G401 (cell line): Measurements from ENCODE around the gene UBE2F. TPM values are rescaled to one million over a fixed set of nuclear protein-coding genes. Genes with fewer than 3 reads are reported as not detected.
"Not testable (repeated sequence)": the region's sequence is repeated elsewhere in the genome, so short reads cannot be mapped to it uniquely, and the experiment has no call there.

ENCODE experiments used
- DNase-seq: peaks from one replicate; pipeline ENCODE4 v3.0.0-alpha.2; 2015; ENCODE audit warnings: low spot score
- in situ Hi-C: cut with HindIII; loops from 2 replicates; pipeline ENCODE4 v1.10.0; 2016; ENCODE audit warnings: low sequenced_read_pairs, mixed read lengths
- total RNA-seq: library from RNA; depleted of rRNA; stranded (reverse); fragments of >200 nt; shearing (Covaris generic); gene quantifications from 2 replicates; pipeline ENCODE4 v1.2.3, GENCODE V29; 2014

UBE2F gene
- total RNA-seq, 1 experiment from 2014 or later = 86.4 TPM

GRCh38 chr2:238063414-238064189 lies 96.8 kb downstream of the UBE2F start:
- DNase-seq = no peak
- in situ Hi-C loops = no loop called here

DNA sequence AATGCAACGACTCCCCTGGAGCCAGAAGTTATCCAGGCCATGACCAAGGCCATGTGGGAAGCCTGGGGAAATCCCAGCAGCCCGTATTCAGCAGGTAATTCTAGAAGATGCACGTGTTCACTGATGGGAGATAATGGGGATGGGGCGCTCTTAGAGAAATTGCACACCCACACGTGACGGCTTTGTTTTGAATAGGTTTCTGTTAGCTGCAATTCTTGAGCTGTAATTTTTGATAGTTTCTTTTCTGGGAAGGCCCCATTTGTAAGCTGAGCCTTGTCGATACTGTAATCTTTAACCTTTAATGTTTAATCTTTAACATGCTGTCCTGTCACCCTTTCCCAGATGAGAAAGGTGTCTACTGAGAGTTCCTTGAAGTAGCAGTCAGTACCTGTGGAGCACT lies 97.6 kb downstream of the UBE2F start:
- in situ Hi-C loops = no loop called here

DNA sequence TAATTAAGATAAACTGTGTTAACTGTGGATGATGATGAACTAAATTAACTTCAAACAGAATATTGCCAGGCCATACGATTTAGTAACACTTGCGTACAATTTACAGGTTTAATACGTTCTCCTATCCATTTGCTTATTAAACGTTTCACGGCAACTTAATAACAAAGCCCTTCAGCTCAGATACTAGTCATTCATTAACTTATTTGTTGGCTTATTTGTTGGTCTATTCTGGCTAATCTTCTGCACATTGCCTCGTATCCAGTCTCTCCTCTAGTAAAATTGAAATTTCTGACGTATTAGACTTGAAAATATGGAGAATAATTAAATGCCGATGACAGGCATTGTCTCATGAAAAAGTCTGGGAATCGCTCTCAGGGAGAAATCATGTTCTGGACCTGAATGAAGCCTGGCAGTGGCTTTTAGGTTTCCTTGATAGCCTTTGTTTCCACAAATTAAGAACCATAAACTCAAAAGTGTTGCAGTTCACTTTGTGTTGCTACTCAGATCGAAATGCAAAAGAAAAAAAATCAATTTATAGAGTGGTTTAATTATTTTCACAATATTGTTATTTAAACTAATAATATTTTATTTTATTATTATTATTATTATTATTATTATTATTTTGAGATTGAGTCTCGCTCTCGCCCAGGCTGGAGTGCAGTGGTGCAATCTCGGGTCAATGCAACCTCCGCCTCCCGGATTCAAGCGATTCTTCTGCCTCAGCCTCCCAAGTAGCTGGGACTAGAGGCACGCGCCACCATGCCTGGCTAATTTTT lies 98.4 kb downstream of the UBE2F start:
- no peak for DNase-seq
- in situ Hi-C loops = no loop called here

More for the DNA sequence above, 97.6 kb downstream of the UBE2F start:
- DNase-seq = no peak

GRCh38 chr2:238066218-238066617 lies 99.4 kb downstream of the UBE2F start:
- DNase-seq = no peak
- in situ Hi-C loops = no loop called here

DNA sequence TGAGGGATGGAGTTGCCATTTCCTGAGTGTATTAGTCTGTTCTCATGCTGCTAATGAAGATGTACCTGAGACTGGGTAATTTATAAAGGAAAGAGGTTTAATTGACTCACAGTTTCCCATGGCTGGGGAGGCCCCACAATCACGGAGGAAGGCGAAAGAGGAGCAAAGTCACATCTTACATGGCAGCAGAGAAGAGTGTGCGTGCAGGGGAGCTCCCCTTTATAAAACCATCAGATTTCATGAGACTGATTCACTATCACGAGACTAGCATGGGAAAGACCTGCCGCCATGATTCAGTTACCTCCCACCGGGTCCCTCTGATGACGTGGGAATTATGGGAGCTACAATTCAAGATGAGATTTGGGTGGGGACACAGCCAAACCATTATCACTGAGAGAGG lies 99.9 kb downstream of the UBE2F start:
- DNase-seq, in situ Hi-C loops: not testable (repeated sequence)

GRCh38 chr2:238067939-238068338 lies 101.1 kb downstream of the UBE2F start:
- DNase-seq = no peak
- in situ Hi-C loops = no loop called here

GRCh38 chr2:238069021-238069709 lies 102.4 kb downstream of the UBE2F start:
- no peak for DNase-seq
- in situ Hi-C loops = no loop called here

DNA sequence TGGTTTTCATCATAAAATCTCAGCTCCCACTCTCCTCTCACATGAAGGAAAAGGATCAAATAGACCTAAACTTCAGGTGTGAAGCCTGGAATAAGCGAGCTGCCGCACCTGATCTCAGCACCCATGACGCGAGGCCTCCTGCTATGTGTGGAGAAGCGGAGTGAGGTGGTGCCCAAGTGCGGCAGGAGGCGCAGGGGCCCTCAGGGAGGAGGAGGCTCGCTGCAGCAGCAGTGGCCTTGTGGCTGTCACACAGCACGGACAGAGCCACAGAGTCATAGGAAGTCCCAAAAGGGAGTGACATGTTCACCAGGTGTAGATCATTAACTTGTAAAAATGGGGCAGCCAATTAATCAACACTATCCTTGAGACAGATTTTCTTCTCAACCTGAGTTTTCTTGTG lies 103.1 kb downstream of the UBE2F start:
- in situ Hi-C loops = no loop called here
- no peak for DNase-seq

- DNase-seq = no peak
- in situ Hi-C loops = no loop called here
Measured at GRCh38 chr2:238075397-238075796, 108.6 kb downstream of the UBE2F start.

- no peak for DNase-seq
- in situ Hi-C loops = no loop called here
Measured at GRCh38 chr2:238077292-238077691, 110.5 kb downstream of the UBE2F start.

DNA sequence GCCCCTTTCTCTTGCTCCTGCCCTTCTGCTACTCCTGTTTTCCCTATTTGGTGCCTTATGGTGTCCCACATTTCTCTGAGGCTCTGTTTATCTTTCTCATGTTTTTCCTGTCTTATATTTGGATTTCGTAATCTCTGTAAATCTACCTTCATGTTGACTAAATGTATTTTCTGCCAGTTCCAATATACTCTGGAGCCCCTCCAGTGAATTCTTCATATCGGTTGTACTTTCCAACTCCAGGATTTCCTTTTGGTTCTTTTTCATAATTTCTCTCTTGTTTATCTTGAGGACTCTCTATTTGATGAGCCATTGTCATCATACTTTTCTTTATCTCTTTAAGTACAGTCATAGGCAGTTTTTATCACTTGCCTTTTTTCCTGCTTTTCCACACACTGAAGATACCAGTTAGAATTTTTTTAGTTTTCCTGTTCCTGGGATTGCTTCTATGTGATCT lies 113.1 kb downstream of the UBE2F start:
- in situ Hi-C loops = no loop called here
- DNase-seq = no peak

DNA sequence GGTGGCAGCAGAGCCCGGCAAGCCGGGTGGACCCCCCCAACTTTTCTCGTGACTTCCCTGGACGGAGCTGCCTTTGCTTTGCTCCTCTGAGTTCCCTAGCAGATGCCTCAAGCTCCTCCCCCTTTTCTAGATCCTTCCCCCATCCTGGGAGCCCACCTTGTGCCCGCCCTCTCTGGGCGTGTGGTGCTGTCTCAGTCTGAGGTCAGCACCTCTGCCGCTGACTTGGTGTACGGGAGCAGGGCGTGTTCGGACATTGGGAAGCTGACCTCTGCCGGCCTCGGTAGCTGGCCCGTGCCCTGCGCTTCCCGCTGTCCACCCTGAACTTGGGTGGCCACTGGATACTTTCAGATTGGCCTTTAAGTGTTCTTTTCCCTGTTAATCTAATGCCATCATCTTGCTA lies 113.7 kb downstream of the UBE2F start:
- in situ Hi-C loops = no loop called here
- DNase-seq = no peak

GRCh38 chr2:238081150-238081549 lies 114.3 kb downstream of the UBE2F start:
- DNase-seq = no peak
- in situ Hi-C loops = no loop called here

DNA sequence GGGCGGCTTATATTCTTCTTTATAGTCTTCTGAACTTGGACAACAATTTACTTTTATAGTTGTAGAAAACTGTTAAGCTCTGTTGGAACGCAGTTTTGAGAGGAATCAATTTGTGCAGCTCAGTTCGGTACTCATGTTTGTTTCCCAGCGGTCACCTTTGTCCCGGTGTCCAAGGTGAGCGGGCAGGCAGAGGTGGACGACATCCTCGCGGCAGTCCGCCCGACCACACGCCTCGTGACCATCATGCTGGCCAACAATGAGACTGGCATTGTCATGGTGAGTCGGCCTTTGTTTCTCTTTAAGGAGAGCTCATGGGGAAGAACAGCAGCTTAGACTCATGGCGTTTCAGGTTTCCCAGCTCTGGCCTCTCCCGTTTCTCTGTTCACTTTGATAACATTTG lies 114.7 kb downstream of the UBE2F start:
- DNase-seq = no peak

GRCh38 chr2:238082151-238082550 lies 115.3 kb downstream of the UBE2F start:
- in situ Hi-C loops = no loop called here
- no peak for DNase-seq

More for the DNA sequence above, 114.7 kb downstream of the UBE2F start:
- in situ Hi-C loops = no loop called here

DNA sequence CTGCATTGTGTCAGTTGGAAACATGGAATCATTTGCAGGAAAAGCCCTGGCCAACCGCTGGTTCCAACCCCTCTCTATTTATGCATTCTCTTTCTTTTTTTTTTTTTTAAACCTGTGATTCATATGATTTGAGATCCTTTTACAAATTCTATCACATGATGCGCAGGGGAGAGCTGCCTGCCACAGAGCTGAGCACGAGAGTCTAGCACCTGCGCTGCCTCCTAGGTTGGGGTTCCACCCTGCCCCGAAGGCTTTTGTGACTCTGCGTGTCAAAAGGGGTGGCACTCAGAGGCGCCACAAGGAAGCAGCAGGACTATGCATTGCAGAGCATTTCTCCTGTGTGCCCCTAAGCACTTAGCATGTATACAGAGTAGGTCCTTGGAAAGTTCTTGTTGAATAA lies 116.0 kb downstream of the UBE2F start:
- DNase-seq = no peak

GRCh38 chr2:238083919-238084318 lies 117.1 kb downstream of the UBE2F start:
- no peak for DNase-seq
- in situ Hi-C loops = no loop called here

More for the DNA sequence above, 116.0 kb downstream of the UBE2F start:
- in situ Hi-C loops = no loop called here

GRCh38 chr2:238084761-238085160 lies 117.9 kb downstream of the UBE2F start:
- no peak for DNase-seq
- in situ Hi-C loops = no loop called here

DNA sequence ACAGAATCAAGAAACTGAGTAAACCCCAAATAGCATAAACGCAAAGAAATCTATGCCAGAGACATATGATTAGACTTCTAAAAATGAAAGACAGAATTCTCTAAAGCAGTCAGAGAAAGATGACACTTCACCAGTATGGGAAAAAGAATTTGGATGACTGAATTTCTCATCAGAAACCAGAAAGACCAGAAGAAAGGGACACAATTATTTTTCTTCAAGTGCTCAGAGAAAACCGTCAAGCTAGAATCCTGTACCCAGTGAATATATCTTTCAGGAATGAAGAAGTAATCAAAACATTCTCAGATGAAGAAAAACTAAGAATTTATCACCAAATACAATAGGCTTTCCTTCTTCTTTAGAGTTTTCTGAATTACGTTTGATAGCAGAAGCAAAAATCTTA lies 119.1 kb downstream of the UBE2F start:
- no peak for DNase-seq
- in situ Hi-C loops = no loop called here

GRCh38 chr2:238087211-238087610 lies 120.4 kb downstream of the UBE2F start:
- DNase-seq = no peak
- in situ Hi-C loops = no loop called here
